ENCODE measurements around the gene APOM. TPM values are rescaled to one million over a fixed set of nuclear protein-coding genes. Genes with fewer than 3 reads are reported as not detected.

Gene APOM
- total RNA-seq, 1 experiment from 2014 or later, result 2.5 TPM

GRCh38 chr6:31686483-31686882 lies 30.8 kb downstream of the APOM start:
- H3K27ac ChIP-seq (ENCODE audit: low read depth, low read length, poor library complexity, severe bottlenecking), result no peak overlapping the region
- intact Hi-C loops (cut with micrococcal nuclease; ENCODE audit: unreplicated experiment), result loop anchor here (10.0 kb wide), 1 partner anchor 268 kb away; the partner anchor contains the start of genes NELFE and SKIC2
- CTCF ChIA-PET, result no interaction called here

GRCh38 chr6:31687321-31687720 lies 31.6 kb downstream of the APOM start:
- intact Hi-C loops (cut with micrococcal nuclease; ENCODE audit: unreplicated experiment), result loop anchor here (10.0 kb wide), 1 partner anchor 267 kb away; the partner anchor contains the start of genes NELFE and SKIC2
- POLR2A ChIA-PET (ENCODE audit: low non-redundant PET), result no interaction called here

More at GRCh38 chr6:31686483-31686882, 30.8 kb downstream of the APOM start:
- no peak overlapping the region for H3K4me3 ChIP-seq (ENCODE audit: low read depth, low read length, poor library complexity, severe bottlenecking)
- TF ChIP-seq EZH2 (IDR thresholded peaks at IDR 0.05; ENCODE audit: borderline replicate concordance, low read depth, low read length, poor library complexity, severe bottlenecking) (no peak), CTCF (conservative IDR thresholded peaks at IDR 0.05; ENCODE audit: low read depth, low read length) (no peak)
- no peaks in the 10 kb centered on the region for H3K9me3 ChIP-seq (ENCODE audit: low read depth, low read length, poor library complexity, severe bottlenecking)
- POLR2A ChIA-PET (ENCODE audit: low non-redundant PET), result no interaction called here
- DNase-seq (ENCODE audit: low spot score), result no peak
- peaks cover 23% of the 10 kb centered on the region for H3K36me3 ChIP-seq (ENCODE audit: insufficient read depth, low read length, poor library complexity, severe bottlenecking)
- no TSS peak for BruUV-seq (replicated peaks)
- H3K27me3 ChIP-seq (replicated peaks; ENCODE audit: insufficient read depth, low read depth, low read length, poor library complexity), result no peaks in the 10 kb centered on the region
- no peaks in the 10 kb centered on the region for H3K4me1 ChIP-seq (ENCODE audit: insufficient read depth, low read length, poor library complexity, severe bottlenecking)

GRCh38 chr6:31687860-31688693 lies 32.4 kb downstream of the APOM start:
- POLR2A ChIA-PET (ENCODE audit: low non-redundant PET), result no interaction called here
- TF ChIP-seq EZH2 (IDR thresholded peaks at IDR 0.05; ENCODE audit: borderline replicate concordance, low read depth, low read length, poor library complexity, severe bottlenecking) (no peak), CTCF (conservative IDR thresholded peaks at IDR 0.05; ENCODE audit: low read depth, low read length) (no peak)
- Histone ChIP-seq H3K27me3 (replicated peaks; ENCODE audit: insufficient read depth, low read depth, low read length, poor library complexity) (no peaks in the 10 kb centered on the region), H3K4me3 (ENCODE audit: low read depth, low read length, poor library complexity, severe bottlenecking) (no peak overlapping the region), H3K9me3 (ENCODE audit: low read depth, low read length, poor library complexity, severe bottlenecking) (no peaks in the 10 kb centered on the region), H3K27ac (ENCODE audit: low read depth, low read length, poor library complexity, severe bottlenecking) (no peak overlapping the region), H3K36me3 (ENCODE audit: insufficient read depth, low read length, poor library complexity, severe bottlenecking) (peaks cover 23% of the 10 kb centered on the region), H3K4me1 (ENCODE audit: insufficient read depth, low read length, poor library complexity, severe bottlenecking) (no peaks in the 10 kb centered on the region)
- BruUV-seq (replicated peaks), result no TSS peak
- no peak for DNase-seq (ENCODE audit: low spot score)
- CTCF ChIA-PET, result interaction anchor here (0.5 kb wide), 1 partner anchor 77 kb away, joined by 4 read pairs; no protein-coding TSS in a partner anchor
- intact Hi-C loops (cut with micrococcal nuclease; ENCODE audit: unreplicated experiment), result loop anchor here (10.0 kb wide), 1 partner anchor 267 kb away; the partner anchor contains the start of genes NELFE and SKIC2

More at GRCh38 chr6:31687321-31687720, 31.6 kb downstream of the APOM start:
- Histone ChIP-seq H3K4me1 (ENCODE audit: insufficient read depth, low read length, poor library complexity, severe bottlenecking) (no peaks in the 10 kb centered on the region), H3K36me3 (ENCODE audit: insufficient read depth, low read length, poor library complexity, severe bottlenecking) (peaks cover 23% of the 10 kb centered on the region), H3K4me3 (ENCODE audit: low read depth, low read length, poor library complexity, severe bottlenecking) (no peak overlapping the region), H3K9me3 (ENCODE audit: low read depth, low read length, poor library complexity, severe bottlenecking) (no peaks in the 10 kb centered on the region), H3K27ac (ENCODE audit: low read depth, low read length, poor library complexity, severe bottlenecking) (no peak overlapping the region), H3K27me3 (replicated peaks; ENCODE audit: insufficient read depth, low read depth, low read length, poor library complexity) (no peaks in the 10 kb centered on the region)
- no peak for DNase-seq (ENCODE audit: low spot score)
- no peak for TF ChIP-seq EZH2 (IDR thresholded peaks at IDR 0.05; ENCODE audit: borderline replicate concordance, low read depth, low read length, poor library complexity, severe bottlenecking)
- no peak for TF ChIP-seq CTCF (conservative IDR thresholded peaks at IDR 0.05; ENCODE audit: low read depth, low read length)
- no TSS peak for BruUV-seq (replicated peaks)
- CTCF ChIA-PET, result interaction anchor here (0.5 kb wide), 1 partner anchor 76 kb away, joined by 4 read pairs; no protein-coding TSS in a partner anchor

Data from A673 (cell line).